Neural progenitor cell (in vitro differentiated cells): ENCODE results near the gene ABLIM2. TPM values are rescaled to one million over a fixed set of nuclear protein-coding genes. Genes with fewer than 3 reads are reported as not detected.

Experiments used
- DNase-seq: peaks from one replicate; pipeline ENCODE4 v3.0.0-alpha.2; 2016; ENCODE audit warnings: low spot score
- H2AFZ ChIP-seq: fragments of 200-600 bp; sonication (generic); replicated peaks from 2 replicates; pipeline ENCODE4 v1.6.1; 2016; ENCODE audit warnings: antibody characterized with exemption
- H3F3A ChIP-seq: fragments of 200-600 bp; sonication (generic); 2 replicates; pipeline ENCODE4 v1.6.1; 2016; ENCODE audit warnings: antibody characterized with exemption, low read depth
- H3K27ac ChIP-seq: fragments of 200-600 bp; sonication (generic); 2 replicates; pipeline ENCODE4 v1.5.1; 2016; ENCODE audit warnings: mild to moderate bottlenecking
- H3K27me3 ChIP-seq: fragments of 200-600 bp; sonication (generic); 2 replicates; pipeline ENCODE4 v1.6.1; 2016; ENCODE audit warnings: mild to moderate bottlenecking, moderate library complexity
- H3K36me3 ChIP-seq: fragments of 200-600 bp; sonication (generic); 2 replicates; pipeline ENCODE4 v1.5.1; 2016
- H3K4me1 ChIP-seq: fragments of 200-600 bp; sonication (generic); 2 replicates; pipeline ENCODE4 v1.6.1; 2016; ENCODE audit warnings: mixed run types
- H3K4me2 ChIP-seq: fragments of 200-600 bp; sonication (generic); 2 replicates; pipeline ENCODE4 v1.6.1; 2016
- H3K4me3 ChIP-seq: fragments of 200-600 bp; sonication (generic); 2 replicates; pipeline ENCODE4 v1.5.1; 2016
- H3K79me2 ChIP-seq: fragments of 200-600 bp; sonication (generic); 2 replicates; pipeline ENCODE4 v1.6.1; 2016; ENCODE audit warnings: low read depth
- H3K9ac ChIP-seq: fragments of 200-600 bp; sonication (generic); 2 replicates; pipeline ENCODE4 v1.6.1; 2016
- H3K9me3 ChIP-seq: fragments of 200-600 bp; sonication (generic); 2 replicates; pipeline ENCODE4 v1.5.1; 2016; ENCODE audit warnings: low read depth
- H4K20me1 ChIP-seq: fragments of 200-600 bp; sonication (generic); 2 replicates; pipeline ENCODE4 v1.6.1; 2016; ENCODE audit warnings: low read depth
- H3K27ac Mint-ChIP-seq: 3 replicates; pipeline ENCODE4 v1.8.0; 2021; ENCODE audit warnings: mixed read lengths
- H3K27me3 Mint-ChIP-seq: 2 replicates; pipeline ENCODE4 v1.8.0; 2022; ENCODE audit warnings: low read depth, mild to moderate bottlenecking, inconsistent platforms, moderate library complexity, mixed read lengths; ENCODE audit not compliant: insufficient read depth
- H3K36me3 Mint-ChIP-seq: 3 replicates; pipeline ENCODE4 v1.8.0; 2021; ENCODE audit warnings: mixed read lengths
- H3K4me1 Mint-ChIP-seq: 3 replicates; pipeline ENCODE4 v1.8.0; 2021; ENCODE audit warnings: mixed read lengths
- H3K4me3 Mint-ChIP-seq: 3 replicates; pipeline ENCODE4 v1.8.0; 2021; ENCODE audit warnings: mild to moderate bottlenecking, moderate library complexity, mixed read lengths
- H3K9me3 Mint-ChIP-seq: 3 replicates; pipeline ENCODE4 v1.8.0; 2020; ENCODE audit warnings: mixed read lengths
- CTCF ChIP-seq: fragments of 200-600 bp; sonication (generic); IDR thresholded peaks from 2 replicates; pipeline ENCODE4 v1.5.1; 2017; ENCODE audit warnings: antibody characterized with exemption, mild to moderate bottlenecking
- EZH2 ChIP-seq: fragments of 200-600 bp; sonication (generic); IDR thresholded peaks from 2 replicates; pipeline ENCODE4 v1.6.1; 2017; ENCODE audit warnings: antibody characterized with exemption, mild to moderate bottlenecking, moderate library complexity
- EZH2phosphoT487 ChIP-seq: fragments of 200-600 bp; sonication (generic); IDR thresholded peaks from 2 replicates; pipeline ENCODE4 v1.6.1; 2017; ENCODE audit warnings: antibody characterized with exemption
- total RNA-seq: library from RNA; depleted of rRNA; stranded (reverse); fragments of >200 nt; gene quantifications from 2 replicates; pipeline ENCODE4 v1.2.3, GENCODE V29; 2015; ENCODE audit warnings: low replicate concordance

Gene ABLIM2
- total RNA-seq, 1 donor from 2014 or later: 0.24 TPM

- H2AFZ ChIP-seq: no peak overlapping the region
- peaks cover 9% of the 10 kb centered on the region for H3K4me1 ChIP-seq
- peaks cover 3% of the 10 kb centered on the region for H3F3A ChIP-seq
- no peak overlapping the region for H3K4me3 ChIP-seq
- H3K36me3 Mint-ChIP-seq: peaks cover 1% of the 10 kb centered on the region
- H4K20me1 ChIP-seq: peaks cover 23% of the 10 kb centered on the region
- peaks cover 29% of the 10 kb centered on the region for H3K4me1 Mint-ChIP-seq
- H3K79me2 ChIP-seq: peaks cover 14% of the 10 kb centered on the region
- no peaks in the 10 kb centered on the region for H3K9me3 Mint-ChIP-seq
- H3K36me3 ChIP-seq: no peaks in the 10 kb centered on the region
- H3K4me3 Mint-ChIP-seq: no peak overlapping the region
- H3K27me3 ChIP-seq: no peaks in the 10 kb centered on the region
- H3K27ac ChIP-seq: no peak overlapping the region
- H3K9me3 ChIP-seq: no peaks in the 10 kb centered on the region
- DNase-seq: no peak
- H3K4me2 ChIP-seq: no peak overlapping the region
- H3K27me3 Mint-ChIP-seq: peaks cover 9% of the 10 kb centered on the region
- TF ChIP-seq EZH2phosphoT487 (no peak), CTCF (no peak), EZH2 (no peak)
- H3K9ac ChIP-seq: no peak overlapping the region
- H3K27ac Mint-ChIP-seq: no peak overlapping the region
Observed at GRCh38 chr4:7932287-7932686, 226.3 kb downstream of the ABLIM2 start.

GRCh38 chr4:7929118-7929951 lies 229.3 kb downstream of the ABLIM2 start:
- no peaks in the 10 kb centered on the region for H3K36me3 ChIP-seq
- H3F3A ChIP-seq: peaks cover 3% of the 10 kb centered on the region
- H3K27me3 Mint-ChIP-seq: peaks cover 7% of the 10 kb centered on the region
- peaks cover 11% of the 10 kb centered on the region for H3K79me2 ChIP-seq
- H3K9me3 Mint-ChIP-seq: peaks cover 3% of the 10 kb centered on the region
- H3K4me1 Mint-ChIP-seq: peaks cover 21% of the 10 kb centered on the region
- H3K9ac ChIP-seq: no peak overlapping the region
- no peak overlapping the region for H3K4me3 ChIP-seq
- H3K36me3 Mint-ChIP-seq: peaks cover 5% of the 10 kb centered on the region
- H2AFZ ChIP-seq: no peak overlapping the region
- H3K27ac Mint-ChIP-seq: no peak overlapping the region
- peak overlapping the region; percentile 32 for H3K4me2 ChIP-seq
- peak; percentile 46 for DNase-seq
- no peak overlapping the region for H3K27ac ChIP-seq
- TF ChIP-seq EZH2phosphoT487 (no peak), CTCF (peak; percentile 48)
- no peaks in the 10 kb centered on the region for H3K27me3 ChIP-seq
- H3K9me3 ChIP-seq: no peaks in the 10 kb centered on the region
- no peak overlapping the region for H3K4me3 Mint-ChIP-seq
- peaks cover 9% of the 10 kb centered on the region for H3K4me1 ChIP-seq
- peaks cover 15% of the 10 kb centered on the region for H4K20me1 ChIP-seq

GRCh38 chr4:7928711-7929110 lies 229.9 kb downstream of the ABLIM2 start:
- Histone ChIP-seq H3K4me1 (peaks cover 9% of the 10 kb centered on the region), H3K79me2 (peaks cover 11% of the 10 kb centered on the region), H3K9ac (no peak overlapping the region), H3K9me3 (no peaks in the 10 kb centered on the region), H3K4me3 (no peak overlapping the region), H3F3A (peaks cover 3% of the 10 kb centered on the region), H3K36me3 (no peaks in the 10 kb centered on the region), H3K4me2 (no peak overlapping the region), H2AFZ (no peak overlapping the region), H3K27ac (no peak overlapping the region), H3K27me3 (no peaks in the 10 kb centered on the region), H4K20me1 (peaks cover 15% of the 10 kb centered on the region)
- Mint-ChIP-seq H3K9me3 (peaks cover 3% of the 10 kb centered on the region), H3K27ac (no peak overlapping the region), H3K4me1 (peaks cover 18% of the 10 kb centered on the region), H3K27me3 (peaks cover 7% of the 10 kb centered on the region), H3K4me3 (no peak overlapping the region), H3K36me3 (peaks cover 5% of the 10 kb centered on the region)
- DNase-seq: no peak
- TF ChIP-seq CTCF (no peak), EZH2 (no peak), EZH2phosphoT487 (no peak)
